OCI-LY7 (cell line): Measurements from ENCODE around the gene GLIS1. TPM values are rescaled to one million over a fixed set of nuclear protein-coding genes. Genes with fewer than 3 reads are reported as not detected.

ENCODE experiments used
- BruUV-seq: library from RNA; stranded (reverse); fragments of 400-500 nt; replicated peaks from 2 replicates; lab custom pipeline; 2021; lab: Mats Ljungman, UMichigan
- CTCF ChIA-PET: fragments of 300-600 bp; sonication (Branson Sonifier 250); formaldehyde crosslinking; loops from one replicate; lab custom pipeline; 2022; ENCODE audit warnings: antibody characterized with exemption; ENCODE audit not compliant: unreplicated experiment; lab: Charles Lee
- POLR2A ChIA-PET: fragments of 300-600 bp; sonication (Branson Sonifier 250); formaldehyde crosslinking; loops from one replicate; lab custom pipeline; 2022; ENCODE audit warnings: antibody characterized with exemption; lab: Charles Lee
- DNase-seq: peaks from one replicate; pipeline ENCODE4 v3.0.0-alpha.2; 2015; ENCODE audit warnings: low spot score
- H2AFZ ChIP-seq: fragments of 200-600 bp; sonication (generic), shearing (Covaris generic); 2 replicates; pipeline ENCODE4 v1.6.1; 2014; ENCODE audit warnings: mild to moderate bottlenecking, antibody characterized with exemption, low read length, moderate library complexity
- H3K27ac ChIP-seq: fragments of 200-600 bp; sonication (generic); 2 replicates; pipeline ENCODE4 v1.5.1; 2014; ENCODE audit warnings: mixed run types, low read depth, mild to moderate bottlenecking, moderate library complexity, low read length, inconsistent platforms; ENCODE audit not compliant: poor library complexity, severe bottlenecking
- H3K36me3 ChIP-seq: fragments of 200-600 bp; sonication (generic); 2 replicates; pipeline ENCODE4 v1.6.1; 2014; ENCODE audit warnings: mild to moderate bottlenecking, antibody characterized with exemption, low read length, moderate library complexity, mixed read lengths; ENCODE audit not compliant: insufficient read depth
- H3K4me1 ChIP-seq: fragments of 200-600 bp; sonication (generic); 2 replicates; pipeline ENCODE4 v1.5.1; 2014; ENCODE audit warnings: mild to moderate bottlenecking, low read length; ENCODE audit not compliant: insufficient read depth, poor library complexity, severe bottlenecking
- H3K4me2 ChIP-seq: fragments of 200-600 bp; sonication (generic); 2 replicates; pipeline ENCODE4 v1.6.1; 2014; ENCODE audit warnings: mild to moderate bottlenecking, low read length
- H3K4me3 ChIP-seq: fragments of 200-600 bp; sonication (generic); 2 replicates; pipeline ENCODE4 v1.5.1; 2014; ENCODE audit warnings: mild to moderate bottlenecking, low read depth, low read length; ENCODE audit not compliant: poor library complexity, severe bottlenecking
- H3K79me2 ChIP-seq: fragments of 200-600 bp; sonication (generic); 2 replicates; pipeline ENCODE4 v1.6.1; 2016; ENCODE audit warnings: low read depth, mild to moderate bottlenecking, low read length, moderate library complexity, mixed read lengths; ENCODE audit not compliant: insufficient read depth
- H3K9me2 ChIP-seq: fragments of 200-600 bp; sonication (generic); 2 replicates; pipeline ENCODE4 v1.6.1; 2016; ENCODE audit warnings: mild to moderate bottlenecking, low read length, mixed read lengths; ENCODE audit not compliant: insufficient read depth
- H3K9me3 ChIP-seq: fragments of 200-600 bp; sonication (generic); 2 replicates; pipeline ENCODE4 v1.6.1; 2014; ENCODE audit warnings: mild to moderate bottlenecking, mixed run types, low read length, mixed read lengths
- H4K20me1 ChIP-seq: fragments of 200-600 bp; sonication (generic); 2 replicates; pipeline ENCODE4 v1.6.1; 2014; ENCODE audit warnings: mild to moderate bottlenecking, antibody characterized with exemption, low read length, moderate library complexity, mixed read lengths; ENCODE audit not compliant: insufficient read depth
- CTCF ChIP-seq: fragments of 200-600 bp; sonication (generic); conservative IDR thresholded peaks from 2 replicates; pipeline ENCODE4 v1.5.1; 2014; ENCODE audit warnings: mild to moderate bottlenecking, antibody characterized with exemption, low read length, moderate library complexity, mixed read lengths
- EZH2phosphoT487 ChIP-seq: fragments of 200-600 bp; sonication (generic); IDR thresholded peaks from 2 replicates; pipeline ENCODE4 v1.6.1; 2018; ENCODE audit warnings: low read depth, borderline replicate concordance, mild to moderate bottlenecking, mixed run types, antibody characterized with exemption, low read length, moderate library complexity, mixed read lengths
- intact Hi-C: fragments of 100-400 bp; cut with micrococcal nuclease; formaldehyde crosslinking; loops from one replicate; pipeline ENCODE4 v1.10.0; 2022; ENCODE audit not compliant: unreplicated experiment
- total RNA-seq, 2 experiments: library from RNA; depleted of rRNA in 1 of 2; stranded (reverse); fragments of >200 nt in 1 of 2; shearing (Covaris generic) in 1 of 2; gene quantifications; 2 replicates each; pipeline ENCODE4 v1.2.3, GENCODE V29; 2014 to 2022

The GLIS1 gene
- total RNA-seq, 2 experiments from 2014 or later: not detected

- H3K4me2 ChIP-seq: no peak overlapping the region
- no peaks in the 10 kb centered on the region for H3K9me3 ChIP-seq
- no peak for DNase-seq
- TF ChIP-seq EZH2phosphoT487 (no peak), CTCF (no peak)
- no peaks in the 10 kb centered on the region for H3K9me2 ChIP-seq
- no TSS peak for BruUV-seq
- POLR2A ChIA-PET: no interaction called here
- no peaks in the 10 kb centered on the region for H3K36me3 ChIP-seq
- H3K4me1 ChIP-seq: no peaks in the 10 kb centered on the region
- H2AFZ ChIP-seq: no peak overlapping the region
- no peaks in the 10 kb centered on the region for H3K79me2 ChIP-seq
- H4K20me1 ChIP-seq: no peaks in the 10 kb centered on the region
- CTCF ChIA-PET: no interaction called here
- intact Hi-C loops: no loop called here
- H3K4me3 ChIP-seq: no peak overlapping the region
- H3K27ac ChIP-seq: no peak overlapping the region
Observed at GRCh38 chr1:53546409-53547155, 192.4 kb downstream of the GLIS1 start.

- TF ChIP-seq CTCF: no peak
- no peak for TF ChIP-seq EZH2phosphoT487
- ChIA-PET POLR2A (no interaction called here), CTCF (no interaction called here)
- Histone ChIP-seq H3K4me2 (no peak overlapping the region), H3K9me2 (no peaks in the 10 kb centered on the region), H3K4me3 (no peak overlapping the region), H2AFZ (no peak overlapping the region), H3K36me3 (no peaks in the 10 kb centered on the region), H3K9me3 (no peaks in the 10 kb centered on the region), H3K79me2 (no peaks in the 10 kb centered on the region), H3K4me1 (no peaks in the 10 kb centered on the region), H3K27ac (no peak overlapping the region), H4K20me1 (no peaks in the 10 kb centered on the region)
- no TSS peak for BruUV-seq
- intact Hi-C loops: no loop called here
- DNase-seq: no peak
Observed at GRCh38 chr1:53545663-53546408, 193.1 kb downstream of the GLIS1 start.
